ENCODE results near the gene SNU13.
"Not testable (repeated sequence)": the region's sequence is repeated elsewhere in the genome, so short reads cannot be mapped to it uniquely, and the experiment has no call there.

SNU13 gene

GRCh38 chr22:41641854-41642253 is 46.8 kb downstream of the SNU13 start:
- DNase-seq (ENCODE audit: low spot score) = no peak

DNA sequence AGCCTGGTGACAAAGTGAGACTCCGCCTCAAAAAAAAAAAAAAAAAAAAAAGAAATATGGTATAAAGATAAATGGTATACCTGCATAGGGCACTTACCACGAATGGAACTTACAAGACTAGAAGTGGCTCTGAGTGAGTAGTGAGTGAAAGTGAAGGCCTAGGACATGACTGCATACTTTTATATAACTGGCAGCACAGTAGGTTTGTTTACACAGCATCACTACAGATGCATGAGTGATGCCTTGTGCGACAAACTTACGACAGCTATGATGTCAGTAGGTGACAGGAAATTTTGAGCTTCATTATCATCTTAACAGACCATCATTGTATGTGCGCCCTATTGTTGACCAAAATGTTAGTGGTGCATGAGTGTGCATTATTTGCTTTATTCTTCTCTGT is 49.9 kb downstream of the SNU13 start:
- no peak for DNase-seq (ENCODE audit: low spot score)

DNA sequence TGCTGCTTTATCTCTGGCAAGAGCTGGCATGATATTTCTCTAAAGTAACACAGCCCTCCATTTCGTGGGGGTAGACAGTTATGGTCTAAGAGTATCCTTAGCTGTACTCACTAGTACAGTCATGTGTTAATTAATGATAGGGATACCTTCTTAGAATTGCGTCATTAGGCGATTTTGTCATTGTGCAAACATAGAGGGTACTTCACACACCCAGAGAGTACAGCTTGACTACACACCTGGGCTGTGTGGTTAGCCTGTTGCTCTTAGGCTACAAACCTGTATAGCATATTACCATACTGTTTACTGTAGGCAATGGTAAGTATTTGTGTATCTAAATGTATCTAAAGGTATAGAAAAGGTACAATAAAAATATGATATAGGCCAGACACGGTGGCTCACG is 50.5 kb downstream of the SNU13 start:
- no peak for DNase-seq (ENCODE audit: low spot score)

GRCh38 chr22:41637623-41638022 is 51.0 kb downstream of the SNU13 start:
- DNase-seq (ENCODE audit: low spot score) = not testable (repeated sequence)

GRCh38 chr22:41636467-41636866 is 52.2 kb downstream of the SNU13 start:
- peak; percentile 29 for DNase-seq (ENCODE audit: low spot score)

- not testable (repeated sequence) for DNase-seq (ENCODE audit: low spot score)
Observed at GRCh38 chr22:41634610-41635009, 54.1 kb downstream of the SNU13 start.

DNA sequence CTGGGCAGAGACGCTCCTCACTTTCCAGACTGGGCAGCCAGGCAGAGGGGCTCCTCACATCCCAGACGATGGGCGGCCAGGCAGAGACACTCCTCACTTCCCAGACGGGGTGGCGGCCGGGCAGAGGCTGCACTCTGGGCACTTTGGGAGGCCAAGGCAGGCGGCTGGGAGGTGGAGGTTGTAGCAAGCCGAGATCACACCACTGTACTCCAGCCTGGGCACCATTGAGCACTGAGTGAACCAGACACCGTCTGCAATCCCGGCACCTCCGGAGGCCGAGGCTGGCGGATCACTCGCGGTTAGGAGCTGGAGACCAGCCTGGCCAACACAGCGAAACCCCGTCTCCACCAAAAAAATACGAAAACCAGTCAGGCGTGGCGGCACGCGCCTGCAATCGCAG is 57.1 kb downstream of the SNU13 start:
- not testable (repeated sequence) for DNase-seq (ENCODE audit: low spot score)

DNA sequence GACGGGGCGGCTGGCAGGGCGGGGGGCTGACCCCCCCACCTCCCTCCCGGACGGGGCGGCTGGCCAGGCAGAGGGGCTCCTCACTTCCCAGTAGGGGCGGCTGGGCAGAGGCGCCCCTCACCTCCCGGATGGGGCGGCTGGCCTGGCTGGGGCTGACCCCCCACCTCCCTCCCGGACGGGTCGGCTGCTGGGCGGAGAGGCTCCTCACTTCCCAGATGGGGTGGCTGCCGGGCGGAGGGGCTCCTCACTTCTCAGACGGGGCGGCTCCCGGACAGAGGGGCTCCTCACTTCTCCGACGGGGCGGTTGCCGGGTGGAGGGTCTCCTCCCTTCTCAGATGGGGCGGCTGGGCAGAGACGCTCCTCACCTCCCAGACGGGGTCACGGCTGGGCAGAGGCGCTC is 57.6 kb downstream of the SNU13 start:
- not testable (repeated sequence) for DNase-seq (ENCODE audit: low spot score)

DNA sequence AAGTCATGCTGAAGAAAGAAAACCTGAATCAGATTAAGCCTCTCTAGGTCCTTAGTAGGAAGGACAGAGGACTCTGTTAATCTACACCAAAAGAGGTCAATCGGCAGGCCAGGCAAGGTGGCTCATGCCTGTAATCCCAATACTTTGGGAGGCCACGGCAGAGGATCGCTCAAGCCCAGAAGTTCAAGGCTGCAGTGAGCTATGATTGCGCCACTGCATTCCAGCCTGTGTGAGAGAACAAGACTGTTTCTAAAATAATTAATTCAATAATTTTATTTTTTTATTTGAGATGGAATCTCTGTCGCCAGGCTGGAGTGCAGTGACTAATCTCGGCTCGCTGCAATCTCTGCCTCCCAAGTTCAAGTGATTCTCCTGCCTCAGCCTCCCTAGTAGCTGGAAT is 63.1 kb downstream of the SNU13 start:
- DNase-seq (ENCODE audit: low spot score) = no peak

All from cerebellar cortex (tissue), 1 donor.